ENCODE measurements around the gene CD19.
"Not testable (repeated sequence)": the region's sequence is repeated elsewhere in the genome, so short reads cannot be mapped to it uniquely, and the experiment has no call there.

Gene CD19

DNA sequence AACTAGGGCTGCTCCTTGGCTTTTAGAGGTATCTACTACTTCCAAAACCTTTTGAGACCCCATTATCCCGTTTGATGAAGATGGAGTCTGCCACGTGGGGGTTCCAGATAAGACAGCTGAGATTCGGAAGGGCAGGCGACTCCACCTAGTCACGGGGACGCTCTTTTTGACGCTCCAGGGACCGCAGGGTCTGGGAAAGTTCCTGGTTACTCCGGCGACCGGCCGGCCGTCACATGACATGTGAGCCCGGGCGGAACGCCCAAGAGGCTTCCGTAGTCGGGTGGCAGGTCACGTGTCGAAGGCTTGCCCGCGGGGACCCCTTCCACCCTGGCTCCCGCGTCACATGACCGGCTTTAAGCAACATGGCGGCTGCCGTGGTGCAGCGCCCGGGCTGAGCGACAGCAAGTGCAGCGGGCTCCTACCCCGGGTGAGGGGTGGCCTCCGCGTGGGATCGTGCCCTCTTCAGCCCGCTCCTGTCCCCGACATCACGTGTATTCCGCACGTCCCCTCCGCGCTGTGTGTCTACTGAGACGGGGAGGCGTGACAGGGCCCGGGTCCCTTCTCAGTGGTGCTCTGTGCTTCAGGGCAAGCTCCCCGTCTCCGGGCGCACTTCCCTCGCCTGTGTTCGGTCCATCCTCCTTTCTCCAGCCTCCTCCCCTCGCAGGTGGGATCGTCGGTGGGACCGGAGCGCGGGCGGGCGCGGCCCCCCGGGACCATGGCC is 42.8 kb downstream of the CD19 start, which contains the start of gene SPNS1:
SPNS1 (plus strand) TSS at position 342 of the 721 bp plus-strand sequence; CDS start at position 716, 374 bp downstream.
- TF ChIP-seq, protein P1, sequence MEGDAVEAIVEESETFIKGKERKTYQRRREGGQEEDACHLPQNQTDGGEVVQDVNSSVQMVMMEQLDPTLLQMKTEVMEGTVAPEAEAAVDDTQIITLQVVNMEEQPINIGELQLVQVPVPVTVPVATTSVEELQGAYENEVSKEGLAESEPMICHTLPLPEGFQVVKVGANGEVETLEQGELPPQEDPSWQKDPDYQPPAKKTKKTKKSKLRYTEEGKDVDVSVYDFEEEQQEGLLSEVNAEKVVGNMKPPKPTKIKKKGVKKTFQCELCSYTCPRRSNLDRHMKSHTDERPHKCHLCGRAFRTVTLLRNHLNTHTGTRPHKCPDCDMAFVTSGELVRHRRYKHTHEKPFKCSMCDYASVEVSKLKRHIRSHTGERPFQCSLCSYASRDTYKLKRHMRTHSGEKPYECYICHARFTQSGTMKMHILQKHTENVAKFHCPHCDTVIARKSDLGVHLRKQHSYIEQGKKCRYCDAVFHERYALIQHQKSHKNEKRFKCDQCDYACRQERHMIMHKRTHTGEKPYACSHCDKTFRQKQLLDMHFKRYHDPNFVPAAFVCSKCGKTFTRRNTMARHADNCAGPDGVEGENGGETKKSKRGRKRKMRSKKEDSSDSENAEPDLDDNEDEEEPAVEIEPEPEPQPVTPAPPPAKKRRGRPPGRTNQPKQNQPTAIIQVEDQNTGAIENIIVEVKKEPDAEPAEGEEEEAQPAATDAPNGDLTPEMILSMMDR (IDR thresholded peaks at IDR 0.05; ENCODE audit: low read depth, low read length), result no peak
- TF ChIP-seq, protein P2, sequence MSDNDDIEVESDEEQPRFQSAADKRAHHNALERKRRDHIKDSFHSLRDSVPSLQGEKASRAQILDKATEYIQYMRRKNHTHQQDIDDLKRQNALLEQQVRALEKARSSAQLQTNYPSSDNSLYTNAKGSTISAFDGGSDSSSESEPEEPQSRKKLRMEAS (IDR thresholded peaks at IDR 0.05; ENCODE audit: low read depth, low read length), result peak; percentile 98
- TF ChIP-seq MYC (IDR thresholded peaks at IDR 0.05; ENCODE audit: low read depth, low read length) (peak; percentile 60; the same call in 1 of the 2 replicates), POLR2A (IDR thresholded peaks at IDR 0.05; ENCODE audit: extremely low read depth, insufficient read length) (peak; percentile 44)
- peak within 1 kb of the TSS; percentile 84 for H3K4me3 ChIP-seq (ENCODE audit: low read depth, low read length)
- DNase-seq (ENCODE audit: low read depth), result peak; percentile 95

DNA sequence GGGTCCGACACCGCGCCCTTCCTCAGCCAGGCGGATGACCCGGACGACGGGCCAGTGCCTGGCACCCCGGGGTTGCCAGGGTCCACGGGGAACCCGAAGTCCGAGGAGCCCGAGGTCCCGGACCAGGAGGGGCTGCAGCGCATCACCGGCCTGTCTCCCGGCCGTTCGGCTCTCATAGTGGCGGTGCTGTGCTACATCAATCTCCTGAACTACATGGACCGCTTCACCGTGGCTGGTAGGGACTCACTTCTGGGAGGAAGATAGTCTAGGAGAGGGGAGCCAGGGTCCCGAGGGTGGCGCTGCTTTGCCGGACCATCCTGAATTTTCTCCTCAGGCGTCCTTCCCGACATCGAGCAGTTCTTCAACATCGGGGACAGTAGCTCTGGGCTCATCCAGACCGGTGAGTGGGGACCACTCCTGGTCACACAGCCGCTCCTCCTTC is 43.4 kb downstream of the CD19 start:
- no peak for TF ChIP-seq POLR2A (IDR thresholded peaks at IDR 0.05; ENCODE audit: extremely low read depth, insufficient read length)
- TF ChIP-seq, protein P1 (IDR thresholded peaks at IDR 0.05; ENCODE audit: low read depth, low read length), result no peak
- TF ChIP-seq MYC (IDR thresholded peaks at IDR 0.05; ENCODE audit: low read depth, low read length), result no peak
- TF ChIP-seq, protein P2 (IDR thresholded peaks at IDR 0.05; ENCODE audit: low read depth, low read length), result no peak
- no peak for DNase-seq (ENCODE audit: low read depth)
- peak overlapping the region; percentile 84 for H3K4me3 ChIP-seq (ENCODE audit: low read depth, low read length)

DNA sequence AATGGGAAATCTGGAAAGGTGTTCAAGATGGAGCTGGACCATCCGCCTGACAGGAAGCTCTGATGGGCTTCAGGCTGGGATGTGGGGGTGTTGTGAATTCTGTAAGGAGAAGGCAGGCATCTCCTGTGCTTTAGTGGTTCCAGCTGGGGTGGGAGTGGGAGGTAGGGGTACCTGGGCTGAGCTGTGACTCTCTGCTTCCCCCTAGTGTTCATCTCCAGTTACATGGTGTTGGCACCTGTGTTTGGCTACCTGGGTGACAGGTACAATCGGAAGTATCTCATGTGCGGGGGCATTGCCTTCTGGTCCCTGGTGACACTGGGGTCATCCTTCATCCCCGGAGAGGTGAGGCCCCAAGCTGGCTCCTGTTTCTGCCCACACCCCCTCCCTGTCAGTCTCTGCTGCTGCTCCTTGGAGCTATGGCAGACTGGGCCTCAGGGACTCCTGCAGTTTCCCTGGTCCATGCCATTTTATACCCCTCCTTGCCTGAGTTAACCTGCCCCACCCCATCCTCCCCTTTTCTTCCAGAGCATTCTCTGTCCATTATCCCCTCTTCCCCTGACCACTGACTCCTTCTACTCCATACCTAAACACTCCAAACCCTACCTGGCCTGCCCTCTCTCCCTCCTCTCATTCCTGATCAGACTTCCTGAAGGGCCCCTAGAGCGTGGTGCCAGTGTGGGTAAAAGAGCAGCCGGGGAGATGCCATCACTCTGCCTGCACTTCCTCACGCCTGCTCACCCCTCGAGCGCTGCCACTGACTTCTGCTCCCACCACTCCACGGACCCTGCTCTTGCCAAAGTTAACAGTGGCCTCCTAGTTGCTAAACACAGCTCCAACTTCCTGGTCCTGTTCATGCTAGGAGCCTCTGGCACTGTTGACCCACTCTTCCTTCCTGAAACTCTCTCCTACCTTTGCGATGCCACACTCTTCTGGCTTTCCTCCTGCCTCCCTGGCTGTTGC is 46.2 kb downstream of the CD19 start:
- TF ChIP-seq, protein P2 (IDR thresholded peaks at IDR 0.05; ENCODE audit: low read depth, low read length), result no peak
- TF ChIP-seq, protein P1 (IDR thresholded peaks at IDR 0.05; ENCODE audit: low read depth, low read length), result peak; percentile 48
- DNase-seq (ENCODE audit: low read depth), result no peak
- H3K4me3 ChIP-seq (ENCODE audit: low read depth, low read length), result no peak overlapping the region

DNA sequence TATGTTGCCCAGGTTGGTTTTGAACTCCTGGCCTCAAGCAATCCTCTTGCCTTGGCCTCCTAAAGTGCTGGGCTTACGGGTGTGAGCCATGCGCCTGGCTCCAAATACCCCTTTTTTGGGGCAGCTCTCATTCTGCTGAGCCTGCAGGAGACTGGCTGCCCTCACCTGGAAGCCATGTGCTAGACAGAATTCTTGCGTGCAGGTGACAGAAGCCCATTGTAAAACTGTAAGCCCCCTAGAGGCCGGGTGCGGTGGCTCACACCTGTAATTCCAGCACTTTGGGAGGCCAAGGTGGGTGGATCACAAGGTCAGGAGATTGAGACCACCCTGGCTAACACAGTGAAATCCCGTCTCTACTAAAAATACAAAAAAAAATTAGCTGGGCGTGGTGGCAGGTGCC is 48.6 kb downstream of the CD19 start:
- TF ChIP-seq, protein P1 (IDR thresholded peaks at IDR 0.05; ENCODE audit: low read depth, low read length), result peak; percentile 7
- not testable (repeated sequence) for H3K4me3 ChIP-seq (ENCODE audit: low read depth, low read length); DNase-seq (ENCODE audit: low read depth)

DNA sequence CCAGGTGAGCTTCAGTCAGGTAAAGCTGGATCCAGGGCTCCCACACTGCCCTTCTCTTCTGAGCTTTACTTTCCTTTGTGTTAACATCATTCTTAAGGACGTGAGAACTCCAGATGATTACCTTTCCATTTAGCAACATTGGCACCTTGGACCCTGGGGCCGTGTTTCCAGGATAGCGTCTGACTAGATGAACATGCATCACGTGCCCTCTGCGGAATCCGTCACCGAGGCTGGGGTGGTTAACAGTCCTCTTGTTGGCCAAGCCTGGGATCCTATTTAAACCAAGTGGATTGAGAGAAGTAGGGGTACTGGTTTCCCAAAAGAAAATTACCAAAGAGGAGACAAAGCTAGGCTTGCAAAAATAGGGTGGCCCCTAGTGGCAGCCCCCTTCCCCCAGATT is 49.2 kb downstream of the CD19 start:
- no peak overlapping the region for H3K4me3 ChIP-seq (ENCODE audit: low read depth, low read length)
- TF ChIP-seq, protein P2 (IDR thresholded peaks at IDR 0.05; ENCODE audit: low read depth, low read length), result no peak
- TF ChIP-seq MYC (IDR thresholded peaks at IDR 0.05; ENCODE audit: low read depth, low read length) (no peak), POLR2A (IDR thresholded peaks at IDR 0.05; ENCODE audit: extremely low read depth, insufficient read length) (no peak)
- TF ChIP-seq, protein P1 (IDR thresholded peaks at IDR 0.05; ENCODE audit: low read depth, low read length), result peak; percentile 9
- DNase-seq (ENCODE audit: low read depth), result no peak

Measured in NB4 (cell line).